Measurements from ENCODE around the gene VSTM1. TPM values are rescaled to one million over a fixed set of nuclear protein-coding genes. Genes with fewer than 3 reads are reported as not detected.
"Not testable (repeated sequence)": the region's sequence is repeated elsewhere in the genome, so short reads cannot be mapped to it uniquely, and the experiment has no call there.

Gene VSTM1
- total and polyA plus RNA-seq, 2 experiments from 2014 or later: not detected

DNA sequence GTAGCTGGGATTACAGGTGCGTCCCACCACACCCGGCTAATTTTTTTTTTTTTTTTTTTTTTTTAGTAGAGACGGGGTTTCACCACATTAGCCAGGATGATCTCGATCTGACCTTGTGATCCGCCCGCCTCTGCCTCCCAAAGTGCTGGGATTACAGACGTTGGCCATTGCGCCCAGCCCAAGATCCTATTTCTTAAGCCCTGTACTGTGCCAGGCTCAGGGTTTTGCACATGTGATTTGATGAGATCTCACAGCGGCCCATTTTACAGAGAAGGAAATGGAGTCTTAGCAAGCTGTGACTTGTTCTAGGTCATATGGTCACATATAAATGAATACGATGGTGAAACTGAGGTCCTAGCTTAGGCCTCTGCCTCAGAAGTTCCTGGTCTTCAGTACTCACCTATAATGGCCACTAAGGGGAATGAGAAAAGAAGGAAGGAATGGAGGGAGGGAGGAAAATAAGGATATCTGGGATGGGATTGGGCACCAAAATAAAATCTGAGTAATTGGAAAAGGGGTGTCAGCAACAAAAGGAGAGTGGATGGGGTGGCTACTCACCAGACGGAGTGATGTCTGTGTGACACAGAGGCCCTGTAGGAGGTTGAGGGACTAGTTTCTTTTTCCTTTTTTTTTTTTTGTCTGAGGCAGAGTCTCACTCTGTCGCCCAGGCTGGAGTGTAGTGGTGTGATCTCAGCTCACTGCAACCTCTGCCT, 35.6 kb upstream of the VSTM1 start:
- H3K9me3 ChIP-seq (ENCODE audit: low read depth): no peaks in the 10 kb centered on the region
- no peaks in the 10 kb centered on the region for H4K20me1 ChIP-seq (ENCODE audit: insufficient read depth, poor library complexity, severe bottlenecking)
- no peak overlapping the region for H3K4me3 ChIP-seq
- 93% methylated on average over 10 of the region's 12 CpGs for WGBS (ENCODE audit: low lambda C conversion rate, missing lambda C conversion rate)
- H3K9me2 ChIP-seq (replicated peaks; ENCODE audit: insufficient read depth): no peaks in the 10 kb centered on the region
- H2AFZ ChIP-seq: no peak overlapping the region
- H3K79me2 ChIP-seq: peaks cover 15% of the 10 kb centered on the region
- peaks cover 13% of the 10 kb centered on the region for H3K4me1 ChIP-seq (ENCODE audit: insufficient read depth)
- no peak overlapping the region for H3K4me2 ChIP-seq
- TF ChIP-seq EZH2phosphoT487 (IDR thresholded peaks at IDR 0.05; ENCODE audit: low read depth, severe bottlenecking, unreplicated experiment): no peak
- H3K36me3 ChIP-seq (replicated peaks; ENCODE audit: insufficient read depth, low read depth): no peaks in the 10 kb centered on the region
- no peak for DNase-seq (ENCODE audit: low spot score)
- H3K27me3 ChIP-seq: peaks cover 14% of the 10 kb centered on the region
- H3K27ac ChIP-seq: no peak overlapping the region

DNA sequence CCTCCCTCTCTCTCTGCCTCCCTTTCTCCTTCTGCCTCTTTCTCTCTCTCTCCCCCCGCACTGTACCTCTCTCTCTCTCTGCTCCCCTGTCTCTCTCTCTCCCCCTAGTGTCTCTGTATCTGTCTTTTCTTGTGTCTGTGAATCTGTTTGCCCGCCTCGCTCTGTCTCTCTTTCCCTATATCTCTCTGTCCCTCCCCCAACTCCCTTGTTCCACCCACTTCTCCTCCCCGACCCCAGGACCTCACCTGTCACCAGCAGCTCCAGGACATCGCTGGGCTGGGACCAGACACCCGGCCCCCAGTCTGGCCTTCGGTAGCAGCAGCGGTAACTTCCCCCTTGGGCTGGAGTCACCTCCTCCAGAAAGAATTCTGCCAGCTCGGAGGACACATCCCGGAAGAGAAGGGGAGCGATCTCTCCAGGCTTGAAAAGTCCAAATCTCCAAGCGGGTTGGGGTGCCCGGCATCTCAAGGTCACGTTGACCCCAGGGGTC, 33.0 kb upstream of the VSTM1 start:
- Histone ChIP-seq H3K27me3 (peaks cover 16% of the 10 kb centered on the region), H3K9me2 (replicated peaks; ENCODE audit: insufficient read depth) (no peaks in the 10 kb centered on the region), H3K9me3 (ENCODE audit: low read depth) (no peaks in the 10 kb centered on the region), H3K4me1 (ENCODE audit: insufficient read depth) (peaks cover 10% of the 10 kb centered on the region), H3K4me2 (peak overlapping the region; percentile 90), H3K79me2 (no peaks in the 10 kb centered on the region), H2AFZ (peak overlapping the region; percentile 60), H4K20me1 (ENCODE audit: insufficient read depth, poor library complexity, severe bottlenecking) (no peaks in the 10 kb centered on the region), H3K36me3 (replicated peaks; ENCODE audit: insufficient read depth, low read depth) (no peaks in the 10 kb centered on the region), H3K27ac (no peak overlapping the region), H3K4me3 (no peak overlapping the region)
- 14% methylated on average over 11 of the region's 14 CpGs for WGBS (ENCODE audit: low lambda C conversion rate, missing lambda C conversion rate)
- no peak for DNase-seq (ENCODE audit: low spot score)
- no peak for TF ChIP-seq EZH2 (IDR thresholded peaks at IDR 0.05; ENCODE audit: borderline replicate concordance)
- TF ChIP-seq, protein P1, sequence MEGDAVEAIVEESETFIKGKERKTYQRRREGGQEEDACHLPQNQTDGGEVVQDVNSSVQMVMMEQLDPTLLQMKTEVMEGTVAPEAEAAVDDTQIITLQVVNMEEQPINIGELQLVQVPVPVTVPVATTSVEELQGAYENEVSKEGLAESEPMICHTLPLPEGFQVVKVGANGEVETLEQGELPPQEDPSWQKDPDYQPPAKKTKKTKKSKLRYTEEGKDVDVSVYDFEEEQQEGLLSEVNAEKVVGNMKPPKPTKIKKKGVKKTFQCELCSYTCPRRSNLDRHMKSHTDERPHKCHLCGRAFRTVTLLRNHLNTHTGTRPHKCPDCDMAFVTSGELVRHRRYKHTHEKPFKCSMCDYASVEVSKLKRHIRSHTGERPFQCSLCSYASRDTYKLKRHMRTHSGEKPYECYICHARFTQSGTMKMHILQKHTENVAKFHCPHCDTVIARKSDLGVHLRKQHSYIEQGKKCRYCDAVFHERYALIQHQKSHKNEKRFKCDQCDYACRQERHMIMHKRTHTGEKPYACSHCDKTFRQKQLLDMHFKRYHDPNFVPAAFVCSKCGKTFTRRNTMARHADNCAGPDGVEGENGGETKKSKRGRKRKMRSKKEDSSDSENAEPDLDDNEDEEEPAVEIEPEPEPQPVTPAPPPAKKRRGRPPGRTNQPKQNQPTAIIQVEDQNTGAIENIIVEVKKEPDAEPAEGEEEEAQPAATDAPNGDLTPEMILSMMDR (IDR thresholded peaks at IDR 0.05; ENCODE audit: poor library complexity): peak; percentile 22

DNA sequence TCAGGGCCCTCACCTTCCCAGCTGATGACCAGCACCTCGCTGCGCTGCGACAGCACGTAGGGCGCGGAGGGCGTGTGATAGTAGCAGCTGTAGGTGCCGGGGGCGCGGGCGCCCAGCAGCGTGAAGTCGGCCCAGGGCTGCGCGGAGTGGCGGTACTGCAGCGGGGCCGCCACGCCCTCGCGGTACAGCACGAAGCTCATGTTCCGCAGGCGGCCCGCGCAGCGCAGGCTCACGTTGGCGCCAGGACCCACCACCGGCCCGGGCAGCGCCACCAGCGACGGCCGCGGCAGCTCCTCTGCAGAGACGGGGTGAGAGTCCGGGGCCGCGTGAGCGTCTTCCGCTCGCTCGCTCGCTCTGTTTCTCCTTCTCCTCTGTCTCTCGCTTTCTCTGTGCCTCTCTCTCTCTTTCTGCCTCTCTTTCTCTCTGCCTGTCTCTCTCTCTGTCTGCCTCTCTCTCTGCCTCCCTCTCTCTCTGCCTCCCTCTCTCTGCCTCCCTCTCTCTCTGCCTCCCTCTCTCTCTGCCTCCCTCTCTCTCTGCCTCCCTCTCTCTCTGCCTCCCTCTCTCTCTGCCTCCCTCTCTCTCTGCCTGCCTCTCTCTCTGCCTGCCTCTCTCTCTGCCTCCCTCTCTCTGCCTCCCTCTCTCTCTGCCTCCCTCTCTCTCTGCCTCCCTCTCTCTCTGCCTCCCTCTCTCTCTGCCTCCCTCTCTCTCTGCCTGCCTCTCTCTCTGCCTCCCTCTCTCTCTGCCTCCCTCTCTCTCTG, 32.3 kb upstream of the VSTM1 start:
- not testable (repeated sequence) for H4K20me1 ChIP-seq (ENCODE audit: insufficient read depth, poor library complexity, severe bottlenecking); H3K4me1 ChIP-seq (ENCODE audit: insufficient read depth); H3K79me2 ChIP-seq; H3K9me2 ChIP-seq (replicated peaks; ENCODE audit: insufficient read depth); H3K9me3 ChIP-seq (ENCODE audit: low read depth); H3K27ac ChIP-seq; H3K36me3 ChIP-seq (replicated peaks; ENCODE audit: insufficient read depth, low read depth)
- WGBS (ENCODE audit: low lambda C conversion rate, missing lambda C conversion rate): 1% methylated on average over 41 of the region's 46 CpGs
- H3K4me2 ChIP-seq: peak overlapping the region; percentile 90
- peaks cover 16% of the 10 kb centered on the region for H3K27me3 ChIP-seq
- H3K4me3 ChIP-seq: peak overlapping the region; percentile 36
- TF ChIP-seq, protein P1 (IDR thresholded peaks at IDR 0.05; ENCODE audit: poor library complexity): peak; percentile 13
- peak overlapping the region; percentile 51 for H2AFZ ChIP-seq
- DNase-seq (ENCODE audit: low spot score): peak; percentile 81

DNA sequence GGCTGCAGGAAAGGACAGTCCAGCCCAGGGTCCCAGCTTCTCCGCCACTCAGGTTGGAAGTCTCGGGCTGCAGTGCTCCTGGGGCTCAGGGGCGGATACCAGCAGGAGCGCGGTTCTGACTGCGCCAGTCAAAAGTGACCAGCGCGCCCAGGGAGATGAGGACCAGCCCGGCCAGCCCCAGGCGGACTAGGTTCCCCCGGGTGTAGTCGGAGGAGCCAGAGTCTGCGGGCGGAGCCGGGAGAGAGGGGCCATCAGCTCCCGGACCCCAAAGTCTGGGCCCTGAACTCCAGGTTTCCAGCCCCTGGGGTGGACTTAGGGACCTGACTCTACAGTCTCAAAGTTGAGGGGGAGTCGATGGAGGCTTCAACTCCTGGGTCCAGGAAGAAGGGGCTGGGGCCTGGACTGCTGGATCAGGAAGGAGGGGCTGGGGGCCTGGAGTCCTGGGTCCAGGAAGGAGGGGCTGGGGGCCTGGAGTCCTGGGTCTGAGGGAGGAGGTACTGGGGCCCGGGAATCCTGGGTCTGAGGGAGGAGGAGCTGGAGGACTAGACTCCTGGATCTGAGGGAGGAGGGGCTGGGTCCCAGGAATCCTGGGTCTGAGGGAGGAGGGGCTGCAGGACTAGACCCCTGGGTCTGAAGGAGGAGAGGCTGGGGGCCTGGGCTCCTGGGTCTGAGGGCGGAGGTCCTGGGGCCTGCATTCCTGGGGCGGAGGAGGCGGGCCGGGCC, 31.6 kb upstream of the VSTM1 start:
- peak overlapping the region; percentile 36 for H3K4me3 ChIP-seq
- TF ChIP-seq EZH2phosphoT487 (IDR thresholded peaks at IDR 0.05; ENCODE audit: low read depth, severe bottlenecking, unreplicated experiment): no peak
- no peak for TF ChIP-seq EZH2 (IDR thresholded peaks at IDR 0.05; ENCODE audit: borderline replicate concordance)
- TF ChIP-seq, protein P1 (IDR thresholded peaks at IDR 0.05; ENCODE audit: poor library complexity): no peak
- no peak overlapping the region for H3K27ac ChIP-seq
- peaks cover 10% of the 10 kb centered on the region for H3K4me1 ChIP-seq (ENCODE audit: insufficient read depth)
- no peaks in the 10 kb centered on the region for H3K79me2 ChIP-seq
- H3K9me3 ChIP-seq (ENCODE audit: low read depth): no peaks in the 10 kb centered on the region
- no peak for DNase-seq (ENCODE audit: low spot score)
- H4K20me1 ChIP-seq (ENCODE audit: insufficient read depth, poor library complexity, severe bottlenecking): no peaks in the 10 kb centered on the region
- H3K36me3 ChIP-seq (replicated peaks; ENCODE audit: insufficient read depth, low read depth): no peaks in the 10 kb centered on the region
- H3K27me3 ChIP-seq: peaks cover 16% of the 10 kb centered on the region
- peak overlapping the region; percentile 51 for H2AFZ ChIP-seq
- H3K9me2 ChIP-seq (replicated peaks; ENCODE audit: insufficient read depth): no peaks in the 10 kb centered on the region
- H3K4me2 ChIP-seq: peak overlapping the region; percentile 90
- 86% methylated on average over 16 of the region's 22 CpGs for WGBS (ENCODE audit: low lambda C conversion rate, missing lambda C conversion rate)

All from hepatocyte (in vitro differentiated cells).